CD14-positive monocyte (primary cell): Measurements from ENCODE around the gene BPIFB1. TPM values are rescaled to one million over a fixed set of nuclear protein-coding genes. Genes with fewer than 3 reads are reported as not detected.

Source experiments
- DNase-seq, 3 donors: peaks; one replicate each; pipeline ENCODE4 v3.0.0-alpha.2; 2011 to 2022
- H2AFZ ChIP-seq: 2 replicates; pipeline ENCODE4 v1.6.0; 2012; ENCODE audit warnings: mild to moderate bottlenecking, low read depth, low read length, inconsistent platforms; ENCODE audit not compliant: insufficient read depth, poor library complexity, severe bottlenecking
- H3K27ac ChIP-seq, 2 donors: 1 replicate in 1 of 2; 2 replicates in 1 of 2; pipeline ENCODE4 v1.5.1; 2012 to 2013; ENCODE audit warnings: low read length in 2 of 2, control low read depth in 1 of 2, inconsistent platforms in 1 of 2, low read depth in 1 of 2, mild to moderate bottlenecking in 1 of 2
- H3K27me3 ChIP-seq, 2 donors: one replicate each; pipeline versions ENCODE4 v1.6.0 to v1.6.1; 2011 to 2013; ENCODE audit warnings: low read length in 2 of 2; ENCODE audit not compliant: control insufficient read depth in 2 of 2, insufficient read depth in 2 of 2
- H3K36me3 ChIP-seq, 2 donors: replicated peaks in 1 of 2; 1 replicate in 1 of 2; 2 replicates in 1 of 2; pipeline versions ENCODE4 v1.5.1 to v1.6.1; 2012 to 2013; ENCODE audit warnings: low read length in 2 of 2, control low read depth in 1 of 2, inconsistent platforms in 1 of 2, mild to moderate bottlenecking in 1 of 2; ENCODE audit not compliant: insufficient read depth in 2 of 2, control insufficient read depth in 1 of 2
- H3K4me1 ChIP-seq, 2 donors: 1 replicate in 1 of 2; 2 replicates in 1 of 2; pipeline versions ENCODE4 v1.5.1 to v1.6.1; 2012 to 2013; ENCODE audit warnings: low read length in 2 of 2, control low read depth in 1 of 2, inconsistent platforms in 1 of 2, mild to moderate bottlenecking in 1 of 2, moderate library complexity in 1 of 2; ENCODE audit not compliant: insufficient read depth in 2 of 2, control insufficient read depth in 1 of 2
- H3K4me2 ChIP-seq: replicated peaks from 2 replicates; pipeline ENCODE3; 2012; ENCODE audit warnings: low read length, moderate library complexity, mild to moderate bottlenecking; ENCODE audit not compliant: poor library complexity, severe bottlenecking; ENCODE audit errors: extremely low read depth
- H3K4me3 ChIP-seq, 3 experiments: fragments of 200-600 bp in 1 of 3; sonication (generic) in 1 of 3; replicated peaks in 1 of 3; 1 replicate in 2 of 3; 2 replicates in 1 of 3; pipeline ENCODE4 v1.5.1; 2011 to 2013; ENCODE audit warnings: low read length in 3 of 3, mild to moderate bottlenecking in 3 of 3, control low read depth in 2 of 3, low read depth in 2 of 3, inconsistent platforms in 1 of 3, moderate library complexity in 1 of 3
- H3K79me2 ChIP-seq: 2 replicates; pipeline ENCODE4 v1.6.0; 2012; ENCODE audit warnings: mild to moderate bottlenecking, control low read depth, inconsistent platforms, low read length, moderate library complexity; ENCODE audit not compliant: insufficient read depth
- H3K9ac ChIP-seq: 2 replicates; pipeline ENCODE4 v1.6.0; 2017; ENCODE audit warnings: low read length, mild to moderate bottlenecking; ENCODE audit not compliant: insufficient read depth, poor library complexity, severe bottlenecking
- H3K9me3 ChIP-seq, 2 donors: replicated peaks in 1 of 2; 1 replicate in 1 of 2; 2 replicates in 1 of 2; pipeline versions ENCODE4 v1.5.1 to v1.6.1; 2012 to 2013; ENCODE audit warnings: low read length in 2 of 2, control low read depth in 1 of 2; ENCODE audit not compliant: control insufficient read depth in 1 of 2, insufficient read depth in 1 of 2
- H4K20me1 ChIP-seq: 2 replicates; pipeline ENCODE4 v1.6.0; 2012; ENCODE audit warnings: mild to moderate bottlenecking, low read length, control low read depth, moderate library complexity; ENCODE audit not compliant: insufficient read depth
- H3K27ac Mint-ChIP-seq, 7 donors: one replicate each; pipeline ENCODE4 v1.8.0; 2020; ENCODE audit warnings: mild to moderate bottlenecking in 7 of 7, mixed read lengths in 7 of 7, moderate library complexity in 6 of 7, inconsistent platforms in 2 of 7
- H3K27me3 Mint-ChIP-seq, 3 donors: one replicate each; pipeline ENCODE4 v1.8.0; 2021 to 2022; ENCODE audit warnings: low read depth in 3 of 3, mild to moderate bottlenecking in 3 of 3, mixed read lengths in 3 of 3, moderate library complexity in 3 of 3, inconsistent platforms in 1 of 3
- H3K36me3 Mint-ChIP-seq, 2 donors: one replicate each; pipeline ENCODE4 v1.8.0; 2020; ENCODE audit warnings: mixed read lengths in 2 of 2, inconsistent platforms in 1 of 2, mild to moderate bottlenecking in 1 of 2
- H3K4me1 Mint-ChIP-seq: one replicate; pipeline ENCODE4 v1.8.0; 2020; ENCODE audit warnings: mild to moderate bottlenecking, mixed read lengths
- H3K4me3 Mint-ChIP-seq, 2 donors: one replicate each; pipeline ENCODE4 v1.8.0; 2020; ENCODE audit warnings: mild to moderate bottlenecking in 2 of 2, mixed read lengths in 2 of 2, moderate library complexity in 1 of 2
- H3K9me3 Mint-ChIP-seq, 7 donors: one replicate each; pipeline ENCODE4 v1.8.0; 2020 to 2022; ENCODE audit warnings: mixed read lengths in 7 of 7, mild to moderate bottlenecking in 6 of 7, moderate library complexity in 6 of 7, inconsistent platforms in 2 of 7
- WGBS: methylation state at CpG from one replicate; pipeline ENCODE4 v1.1.5; 2013; ENCODE audit warnings: missing lambda C conversion rate; ENCODE audit not compliant: insufficient coverage; 5-methylcytosine and 5-hydroxymethylcytosine counted together
- intact Hi-C, 2 donors: fragments of 100-400 bp; cut with micrococcal nuclease; formaldehyde crosslinking; loops; one replicate each; pipeline versions ENCODE4 v1.15.0 to v1.15.1; 2023
- polyA plus RNA-seq, 3 donors: library from polyadenylated mRNA; depleted of rRNA in 1 of 3; unstranded in 2 of 3; stranded (reverse) in 1 of 3; fragments of 300-500 nt in 2 of 3; fragments of >200 nt in 1 of 3; fragmentation: Illumina TruSeq in 2 of 3; gene quantifications; 1 replicate in 2 of 3; 2 replicates in 1 of 3; pipeline ENCODE4 v1.2.3, GENCODE V29; 2012 to 2021
- TF ChIP-seq, protein P1 (sequence below): fragments of 200-600 bp; IDR thresholded peaks from one replicate; pipeline ENCODE4 v1.8.0; 2022; ENCODE audit warnings: antibody characterized with exemption, mild to moderate bottlenecking

Gene BPIFB1
- polyA plus RNA-seq, 3 donors: not detected

GRCh38 chr20:33280775-33281174, 2.2 kb upstream of the BPIFB1 start:
- H3K4me1 Mint-ChIP-seq: peaks cover 10% of the 10 kb centered on the region
- Histone ChIP-seq H2AFZ (no peak overlapping the region), H3K27me3 (no peaks in the 10 kb centered on the region), H3K36me3 (no peaks in the 10 kb centered on the region), H3K79me2 (no peaks in the 10 kb centered on the region), H3K4me1 (peaks cover 0 to 4% of the 10 kb centered on the region in 2 donors), H3K4me3 (no peak overlapping the region), H4K20me1 (no peaks in the 10 kb centered on the region), H3K27ac (no peak overlapping the region), H3K9me3 (no peaks in the 10 kb centered on the region), H3K9ac (no peak overlapping the region), H3K4me2 (no peak overlapping the region)
- intact Hi-C loops: no loop called here
- no peaks in the 10 kb centered on the region for H3K36me3 Mint-ChIP-seq
- DNase-seq: no peak
- no peak overlapping the region for H3K27ac Mint-ChIP-seq
- H3K27me3 Mint-ChIP-seq: peaks cover 3 to 10% (median 3%) of the 10 kb centered on the region in 3 donors
- TF ChIP-seq, protein P1, sequence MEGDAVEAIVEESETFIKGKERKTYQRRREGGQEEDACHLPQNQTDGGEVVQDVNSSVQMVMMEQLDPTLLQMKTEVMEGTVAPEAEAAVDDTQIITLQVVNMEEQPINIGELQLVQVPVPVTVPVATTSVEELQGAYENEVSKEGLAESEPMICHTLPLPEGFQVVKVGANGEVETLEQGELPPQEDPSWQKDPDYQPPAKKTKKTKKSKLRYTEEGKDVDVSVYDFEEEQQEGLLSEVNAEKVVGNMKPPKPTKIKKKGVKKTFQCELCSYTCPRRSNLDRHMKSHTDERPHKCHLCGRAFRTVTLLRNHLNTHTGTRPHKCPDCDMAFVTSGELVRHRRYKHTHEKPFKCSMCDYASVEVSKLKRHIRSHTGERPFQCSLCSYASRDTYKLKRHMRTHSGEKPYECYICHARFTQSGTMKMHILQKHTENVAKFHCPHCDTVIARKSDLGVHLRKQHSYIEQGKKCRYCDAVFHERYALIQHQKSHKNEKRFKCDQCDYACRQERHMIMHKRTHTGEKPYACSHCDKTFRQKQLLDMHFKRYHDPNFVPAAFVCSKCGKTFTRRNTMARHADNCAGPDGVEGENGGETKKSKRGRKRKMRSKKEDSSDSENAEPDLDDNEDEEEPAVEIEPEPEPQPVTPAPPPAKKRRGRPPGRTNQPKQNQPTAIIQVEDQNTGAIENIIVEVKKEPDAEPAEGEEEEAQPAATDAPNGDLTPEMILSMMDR: no peak
- peaks cover 0 to 1% (median 0%) of the 10 kb centered on the region in 7 donors for H3K9me3 Mint-ChIP-seq
- 100% methylated on average over 4 of the region's 7 CpGs for WGBS
- no peak overlapping the region for H3K4me3 Mint-ChIP-seq

- peaks cover 3 to 10% (median 5%) of the 10 kb centered on the region in 3 donors for H3K27me3 Mint-ChIP-seq
- H3K9me3 ChIP-seq: no peaks in the 10 kb centered on the region
- H3K36me3 ChIP-seq: no peaks in the 10 kb centered on the region
- intact Hi-C loops: no loop called here
- no peaks in the 10 kb centered on the region for H3K36me3 Mint-ChIP-seq
- no peaks in the 10 kb centered on the region for H3K79me2 ChIP-seq
- no peak overlapping the region for H3K4me3 ChIP-seq
- no peak overlapping the region for H3K27ac Mint-ChIP-seq
- 94% methylated on average over 9 of the region's 11 CpGs for WGBS
- H2AFZ ChIP-seq: no peak overlapping the region
- TF ChIP-seq, protein P1: no peak
- DNase-seq: no peak
- no peaks in the 10 kb centered on the region for H3K27me3 ChIP-seq
- H3K4me3 Mint-ChIP-seq: no peak overlapping the region
- no peaks in the 10 kb centered on the region for H4K20me1 ChIP-seq
- H3K4me2 ChIP-seq: no peak overlapping the region
- H3K9me3 Mint-ChIP-seq: no peaks in the 10 kb centered on the region
- H3K27ac ChIP-seq: no peak overlapping the region
- no peak overlapping the region for H3K9ac ChIP-seq
- peaks cover 0 to 4% of the 10 kb centered on the region in 2 donors for H3K4me1 ChIP-seq
- H3K4me1 Mint-ChIP-seq: peaks cover 10% of the 10 kb centered on the region
Measured at GRCh38 chr20:33281550-33282146, 1.4 kb upstream of the BPIFB1 start.
